Effector CD8-positive, alpha-beta T cell (primary cell): Measurements from ENCODE around the gene ARID5A.

Experiments used
- DNase-seq: peaks from one replicate; lab custom pipeline; 2025; lab: John Stamatoyannopoulos, UW

ARID5A gene

GRCh38 chr2:96506016-96506906, 30.3 kb upstream of the ARID5A start:
- no peak for DNase-seq

GRCh38 chr2:96506907-96507240, 29.7 kb upstream of the ARID5A start:
- DNase-seq: no peak

- DNase-seq: peak; percentile 87
Measured at GRCh38 chr2:96507957-96508520, 28.5 kb upstream of the ARID5A start.

- DNase-seq: no peak
Measured at GRCh38 chr2:96508521-96509113, 27.9 kb upstream of the ARID5A start.

GRCh38 chr2:96509114-96509846, 27.3 kb upstream of the ARID5A start:
- peak; percentile 10 for DNase-seq

- DNase-seq: no peak
Measured at GRCh38 chr2:96509847-96510230, 26.7 kb upstream of the ARID5A start.

- no peak for DNase-seq
Measured at GRCh38 chr2:96510931-96511595, 25.5 kb upstream of the ARID5A start.

- no peak for DNase-seq
Measured at GRCh38 chr2:96511851-96512250, 24.7 kb upstream of the ARID5A start.

GRCh38 chr2:96512341-96512740, 24.2 kb upstream of the ARID5A start:
- DNase-seq: no peak

GRCh38 chr2:96514521-96514920, 22.0 kb upstream of the ARID5A start:
- no peak for DNase-seq

GRCh38 chr2:96517079-96517478, 19.5 kb upstream of the ARID5A start:
- DNase-seq: no peak

- no peak for DNase-seq
Measured at GRCh38 chr2:96520231-96520630, 16.3 kb upstream of the ARID5A start.

GRCh38 chr2:96520697-96521096, 15.9 kb upstream of the ARID5A start:
- DNase-seq: no peak

- no peak for DNase-seq
Measured at GRCh38 chr2:96521219-96521618, 15.3 kb upstream of the ARID5A start.

- no peak for DNase-seq
Measured at GRCh38 chr2:96522304-96523203, 14.0 kb upstream of the ARID5A start.

- no peak for DNase-seq
Measured at GRCh38 chr2:96523659-96524481, 12.7 kb upstream of the ARID5A start.

GRCh38 chr2:96524482-96525210, 11.9 kb upstream of the ARID5A start:
- DNase-seq: no peak

GRCh38 chr2:96525211-96525507, 11.4 kb upstream of the ARID5A start:
- no peak for DNase-seq

- no peak for DNase-seq
Measured at GRCh38 chr2:96526101-96526591, 10.4 kb upstream of the ARID5A start.
